Fibroblast of the aortic adventitia (primary cell): ENCODE results near the gene MMP17. TPM values are rescaled to one million over a fixed set of nuclear protein-coding genes. Genes with fewer than 3 reads are reported as not detected.

Experiments
- DNase-seq: peaks from one replicate; pipeline ENCODE4 v3.0.0-alpha.2; 2010; ENCODE audit warnings: low read depth
- H3K4me3 ChIP-seq: 2 replicates; pipeline ENCODE4 v1.5.1; 2011; ENCODE audit warnings: low read depth, mild to moderate bottlenecking, control low read depth, low read length, moderate library complexity
- total RNA-seq: library from RNA; depleted of rRNA; stranded (reverse); fragments of >200 nt; gene quantifications from 2 replicates; pipeline ENCODE4 v1.2.3, GENCODE V29; 2012; ENCODE audit warnings: low replicate concordance
- TF ChIP-seq, protein P1 (sequence below): IDR thresholded peaks from 2 replicates; pipeline ENCODE4 v1.5.1; 2011; ENCODE audit warnings: mild to moderate bottlenecking, low read length, control low read depth, inconsistent platforms; ENCODE audit not compliant: insufficient read depth

The MMP17 gene
- total RNA-seq, 1 donor: 5.6 TPM

DNA sequence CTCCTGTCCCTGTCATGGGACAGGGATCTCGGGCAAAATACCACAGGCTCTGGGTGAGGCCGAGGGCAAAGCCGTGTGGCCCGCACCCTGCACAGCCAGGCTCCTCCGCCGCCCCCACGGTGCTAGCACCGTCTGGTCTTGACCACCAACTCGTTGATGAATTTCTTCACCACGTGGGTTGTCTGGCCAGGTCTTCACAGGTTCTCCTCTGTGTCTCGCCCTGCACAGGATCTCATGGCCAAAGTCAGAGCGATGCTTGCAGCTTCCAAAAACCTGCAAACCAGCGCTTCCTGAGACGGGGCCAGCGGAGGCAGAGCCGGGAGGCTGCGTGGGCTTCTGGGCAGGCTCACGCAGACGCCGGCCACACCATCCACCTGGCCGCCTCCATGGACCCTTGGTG, 29.0 kb upstream of the MMP17 start:
- DNase-seq: no peak
- TF ChIP-seq, protein P1, sequence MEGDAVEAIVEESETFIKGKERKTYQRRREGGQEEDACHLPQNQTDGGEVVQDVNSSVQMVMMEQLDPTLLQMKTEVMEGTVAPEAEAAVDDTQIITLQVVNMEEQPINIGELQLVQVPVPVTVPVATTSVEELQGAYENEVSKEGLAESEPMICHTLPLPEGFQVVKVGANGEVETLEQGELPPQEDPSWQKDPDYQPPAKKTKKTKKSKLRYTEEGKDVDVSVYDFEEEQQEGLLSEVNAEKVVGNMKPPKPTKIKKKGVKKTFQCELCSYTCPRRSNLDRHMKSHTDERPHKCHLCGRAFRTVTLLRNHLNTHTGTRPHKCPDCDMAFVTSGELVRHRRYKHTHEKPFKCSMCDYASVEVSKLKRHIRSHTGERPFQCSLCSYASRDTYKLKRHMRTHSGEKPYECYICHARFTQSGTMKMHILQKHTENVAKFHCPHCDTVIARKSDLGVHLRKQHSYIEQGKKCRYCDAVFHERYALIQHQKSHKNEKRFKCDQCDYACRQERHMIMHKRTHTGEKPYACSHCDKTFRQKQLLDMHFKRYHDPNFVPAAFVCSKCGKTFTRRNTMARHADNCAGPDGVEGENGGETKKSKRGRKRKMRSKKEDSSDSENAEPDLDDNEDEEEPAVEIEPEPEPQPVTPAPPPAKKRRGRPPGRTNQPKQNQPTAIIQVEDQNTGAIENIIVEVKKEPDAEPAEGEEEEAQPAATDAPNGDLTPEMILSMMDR: no peak
- H3K4me3 ChIP-seq: no peak overlapping the region

DNA sequence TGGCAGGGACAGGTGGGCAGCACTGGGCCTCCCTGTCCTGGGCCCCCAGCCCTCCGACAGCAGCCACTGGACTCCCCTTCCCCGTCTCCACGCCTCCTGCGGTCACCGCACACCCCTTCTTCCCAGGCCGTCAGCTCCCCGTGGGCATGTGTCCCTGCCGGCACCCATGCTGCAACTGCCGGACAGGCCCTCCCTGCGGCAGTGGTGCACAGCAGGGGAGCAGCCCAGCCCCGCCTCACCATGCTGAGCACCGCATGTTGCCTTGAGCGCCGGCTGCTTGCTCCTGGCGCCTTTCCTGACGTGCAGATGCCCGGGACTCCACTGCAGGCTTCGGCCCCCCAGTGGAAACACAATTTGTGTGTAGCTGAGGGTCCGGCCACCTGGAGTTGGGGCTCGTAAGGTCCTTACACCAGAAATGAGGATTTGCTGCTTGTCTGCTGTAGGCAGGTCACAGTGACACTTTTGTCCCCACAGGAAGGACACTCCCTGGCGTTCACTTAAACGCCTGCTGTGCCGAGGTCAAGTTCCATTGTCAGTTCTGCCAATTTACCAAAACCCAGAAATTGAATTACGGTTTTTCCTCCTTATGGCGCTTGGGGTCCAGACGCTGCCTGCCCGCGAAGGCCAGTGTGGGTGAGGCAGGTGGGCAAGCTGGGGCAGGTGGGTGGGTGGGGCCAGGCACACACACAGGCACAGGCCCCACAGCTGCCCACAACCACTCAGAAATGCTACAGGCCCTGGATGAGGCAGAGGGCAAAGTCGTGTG, 28.2 kb upstream of the MMP17 start:
- DNase-seq: no peak
- no peak overlapping the region for H3K4me3 ChIP-seq
- TF ChIP-seq, protein P1: no peak

DNA sequence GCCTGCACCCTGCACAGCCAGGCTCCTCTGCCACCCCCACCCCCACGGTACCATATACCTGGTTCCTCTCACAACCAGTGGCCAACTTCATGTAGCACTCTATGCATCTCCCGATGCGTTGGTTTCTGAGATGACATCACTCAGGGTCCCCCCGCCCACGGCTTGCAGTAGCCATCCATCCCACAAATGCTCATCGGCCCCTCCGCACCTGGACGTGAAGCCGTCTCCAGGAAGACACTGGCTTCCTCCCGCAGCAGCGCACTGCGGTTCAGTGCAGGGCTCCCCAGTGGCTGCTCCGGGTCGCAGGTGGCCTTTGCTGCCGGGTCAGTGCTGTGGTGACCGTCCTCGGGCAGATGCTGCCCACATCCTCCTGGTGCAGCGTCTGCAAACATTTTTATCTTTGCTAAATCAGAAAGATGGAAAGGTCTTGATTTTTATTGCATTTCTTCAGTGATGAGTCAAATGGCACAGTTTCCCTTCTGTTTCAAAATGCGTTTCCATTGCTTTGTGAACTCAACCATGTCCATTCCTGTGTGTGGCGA, 27.5 kb upstream of the MMP17 start:
- no peak overlapping the region for H3K4me3 ChIP-seq
- TF ChIP-seq, protein P1: no peak
- DNase-seq: no peak

DNA sequence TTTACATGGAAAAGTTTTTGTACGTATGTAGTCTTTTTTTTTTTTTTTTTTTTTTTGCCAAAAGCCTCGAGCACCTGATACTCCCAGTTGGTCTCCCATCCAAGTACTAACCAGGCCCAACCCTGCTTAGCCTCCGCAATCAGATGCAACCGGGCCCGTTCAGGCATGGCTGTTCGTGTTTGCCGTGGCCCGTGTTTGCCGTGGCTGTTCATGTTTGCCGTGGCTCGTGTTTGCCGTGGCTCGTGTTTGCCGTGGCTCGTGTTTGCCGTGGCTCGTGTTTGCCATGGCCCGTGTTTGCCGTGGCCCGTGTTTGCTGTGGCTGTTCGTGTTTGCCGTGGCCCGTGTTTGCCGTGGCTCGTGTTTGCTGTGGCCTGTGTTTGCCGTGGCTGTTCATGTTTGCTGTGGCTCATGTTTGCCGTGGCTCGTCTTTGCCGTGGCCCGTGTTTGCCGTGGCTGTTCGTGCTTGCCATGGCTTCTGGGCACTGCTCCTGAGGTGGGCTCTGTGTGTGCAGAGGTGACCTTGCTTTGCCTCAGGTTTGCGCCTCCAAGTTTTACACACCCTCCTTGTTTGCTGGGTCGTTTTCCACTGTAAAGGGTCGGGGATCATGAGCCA, 26.8 kb upstream of the MMP17 start:
- TF ChIP-seq, protein P1: no peak
- DNase-seq: no peak
- no peak overlapping the region for H3K4me3 ChIP-seq

DNA sequence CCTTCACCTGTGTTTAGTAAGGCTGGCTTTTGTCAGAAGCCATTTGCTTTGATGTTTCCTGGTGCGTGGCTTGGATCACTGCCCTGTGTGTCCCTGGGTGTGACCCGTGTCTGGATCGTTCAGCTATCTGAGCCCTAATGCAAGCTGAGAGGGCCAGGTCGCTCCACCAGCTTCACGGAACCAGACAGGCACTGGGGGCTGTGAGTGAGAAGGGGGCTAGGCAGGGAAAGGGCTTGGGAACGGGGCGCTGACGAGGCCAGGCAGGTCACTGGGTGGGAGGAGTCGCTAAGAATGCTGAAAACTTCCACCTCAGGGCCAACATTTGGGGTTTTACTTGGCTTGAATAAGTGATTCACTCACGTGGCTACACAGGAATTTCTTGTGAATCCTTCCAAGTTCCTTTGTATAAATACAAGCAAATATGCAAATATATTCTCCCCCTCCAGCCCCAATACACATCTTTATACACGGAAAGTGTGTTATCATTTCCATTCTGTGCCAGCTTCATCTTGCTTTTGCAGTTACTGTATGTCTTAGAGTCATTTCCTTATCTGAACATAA, 24.2 kb upstream of the MMP17 start:
- TF ChIP-seq, protein P1: no peak
- H3K4me3 ChIP-seq: peak overlapping the region; percentile 40
- DNase-seq: peak; percentile 76

DNA sequence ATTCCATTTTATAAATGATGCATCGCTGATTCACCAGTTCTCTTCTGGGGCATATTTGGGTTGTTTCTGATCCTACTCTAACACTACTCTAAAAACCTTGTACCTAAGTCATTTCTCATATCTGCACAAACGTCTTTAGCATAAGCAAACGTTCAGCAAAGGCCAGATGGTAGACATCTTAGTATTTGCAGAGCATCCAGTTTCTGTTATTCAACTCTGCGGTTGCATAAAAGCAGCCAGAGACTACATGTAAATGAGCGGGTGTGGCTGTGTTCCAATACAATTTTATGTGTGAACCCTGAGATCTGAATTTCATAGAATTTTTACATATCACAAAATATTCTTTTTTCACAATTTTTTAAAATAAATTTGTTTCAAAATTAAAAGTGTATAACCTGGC, 22.8 kb upstream of the MMP17 start:
- no peak overlapping the region for H3K4me3 ChIP-seq
- TF ChIP-seq, protein P1: no peak
- no peak for DNase-seq
